ENCODE results near the gene NRXN2.

NRXN2 gene

DNA sequence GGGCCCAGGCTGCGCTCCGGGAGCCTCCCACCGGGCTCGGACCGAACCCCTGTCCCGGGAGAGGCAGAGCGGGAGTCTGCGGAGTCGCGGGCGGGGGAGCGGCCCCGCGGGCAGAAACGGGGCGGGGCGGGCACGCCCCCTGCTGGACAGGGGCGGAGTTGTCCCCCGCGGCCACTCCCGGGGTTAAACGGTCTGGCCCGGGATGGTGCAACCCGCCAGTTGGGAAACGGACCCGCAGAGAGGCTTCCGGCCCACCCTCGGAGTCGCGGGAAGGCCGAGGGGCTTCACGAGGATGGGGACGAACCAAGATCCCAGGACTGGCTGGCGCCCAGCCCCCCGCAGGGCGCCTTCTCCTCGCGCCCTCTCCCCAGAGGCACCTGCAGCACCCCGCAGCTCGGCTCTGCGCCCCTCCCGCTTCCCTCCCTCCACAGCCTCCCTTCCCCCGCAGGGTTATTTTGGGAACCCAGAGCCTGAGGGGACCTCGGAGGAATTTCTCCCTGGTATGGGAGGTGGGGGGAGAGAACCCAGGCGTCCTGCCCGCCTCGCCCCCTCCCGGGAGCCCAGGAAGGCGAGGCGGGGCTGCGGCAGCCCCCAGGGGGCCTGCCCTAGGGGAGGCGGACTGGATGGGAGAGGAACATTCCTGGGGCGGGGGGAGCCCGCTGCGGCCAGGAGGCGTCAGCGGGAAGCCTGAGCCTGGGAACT, 20.0 kb upstream of the NRXN2 start:
- DNase-seq, result peak; percentile 75

DNA sequence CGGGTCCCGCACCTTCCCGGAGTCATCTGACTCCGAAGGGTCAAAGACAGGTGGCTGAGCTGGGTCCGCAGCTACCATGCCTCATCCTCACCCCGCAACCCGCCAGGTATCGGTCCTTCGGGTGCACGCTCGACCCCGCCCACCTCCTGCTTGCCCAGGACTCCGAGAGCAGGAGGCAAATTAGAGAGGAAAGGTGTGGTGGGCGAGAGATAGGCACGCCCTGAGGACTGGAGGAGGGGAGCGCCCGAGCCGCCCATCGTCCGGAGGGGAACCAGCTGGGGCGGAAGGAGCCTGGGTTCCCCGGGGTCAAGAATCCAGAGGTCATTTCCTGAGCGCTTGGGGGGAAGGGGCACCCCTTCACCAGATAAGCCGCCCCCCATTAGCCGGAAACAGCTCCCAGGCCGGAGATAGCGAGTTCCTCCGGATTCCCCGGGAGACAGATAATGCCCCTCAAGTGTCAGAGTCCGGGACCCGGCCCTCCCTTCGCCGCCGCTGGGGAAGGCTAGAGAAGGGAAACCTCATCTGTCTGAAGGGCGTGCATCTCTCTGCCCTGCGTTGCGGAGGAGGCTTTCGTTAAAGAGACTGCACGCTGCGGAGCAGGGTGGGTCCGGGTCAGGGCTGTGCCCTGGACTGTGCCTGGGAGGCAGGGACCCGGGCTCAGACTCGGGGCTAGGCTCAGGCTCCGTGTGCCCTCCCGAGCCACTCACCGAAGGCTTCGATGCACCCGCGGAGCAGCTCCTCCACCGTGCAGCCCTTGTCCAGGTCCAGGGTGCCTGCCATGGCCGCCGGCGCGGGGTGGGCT, 19.3 kb upstream of the NRXN2 start:
- DNase-seq, result no peak

DNA sequence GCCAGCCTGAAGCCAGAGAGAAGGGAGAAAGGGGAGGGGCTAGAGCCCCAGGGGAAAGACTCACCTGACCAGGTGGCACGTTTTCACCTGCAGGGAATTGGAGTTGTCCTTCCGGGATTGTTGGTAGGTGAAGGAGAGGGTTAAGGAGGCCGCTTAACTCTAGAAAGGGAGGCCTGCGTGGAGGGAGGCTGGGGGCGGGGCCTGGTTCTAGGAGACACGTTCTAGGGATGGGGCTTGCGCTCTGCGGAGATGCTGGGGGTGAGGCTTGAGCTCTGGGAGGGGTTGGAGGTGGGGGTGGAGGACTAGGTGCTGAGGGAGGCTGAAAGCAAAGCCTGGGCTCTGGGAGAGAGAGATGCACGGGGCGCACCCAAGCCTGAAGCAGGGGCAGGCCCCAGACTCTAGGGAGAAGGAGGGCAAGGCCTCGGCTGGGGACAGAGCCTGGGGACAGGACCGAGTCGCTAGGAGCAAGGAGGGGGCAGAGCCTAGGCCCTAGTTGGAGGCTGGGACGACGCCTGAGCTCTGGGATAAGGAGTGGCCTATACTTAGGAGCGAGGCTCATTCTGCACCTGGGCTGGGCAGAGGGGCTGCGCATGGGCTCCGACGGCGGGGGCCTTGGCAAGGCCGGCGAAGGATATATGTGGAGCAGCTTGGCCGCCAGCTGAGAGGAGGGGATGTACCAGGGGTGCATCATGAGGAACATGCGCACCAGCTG, 18.5 kb upstream of the NRXN2 start:
- DNase-seq, result no peak

DNA sequence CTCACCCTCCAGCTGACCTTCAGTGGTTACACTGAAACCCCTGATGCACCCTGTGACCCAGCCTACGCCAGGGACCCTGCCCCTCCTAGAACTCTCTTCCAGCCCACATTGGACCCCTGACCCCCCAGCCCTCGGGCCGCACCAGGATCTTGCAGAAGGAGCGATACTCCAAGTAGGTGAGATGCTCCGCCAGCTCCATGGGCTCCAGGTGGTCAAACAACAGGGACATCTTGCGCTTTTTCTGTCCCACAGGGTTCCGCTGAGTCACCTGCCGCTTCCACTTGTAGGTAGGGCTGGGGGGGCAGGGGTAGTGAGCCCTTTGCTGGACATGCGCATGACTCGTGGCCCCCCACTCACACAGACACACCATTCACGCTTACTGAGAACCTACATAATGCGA, 16.9 kb upstream of the NRXN2 start:
- no peak for DNase-seq

DNA sequence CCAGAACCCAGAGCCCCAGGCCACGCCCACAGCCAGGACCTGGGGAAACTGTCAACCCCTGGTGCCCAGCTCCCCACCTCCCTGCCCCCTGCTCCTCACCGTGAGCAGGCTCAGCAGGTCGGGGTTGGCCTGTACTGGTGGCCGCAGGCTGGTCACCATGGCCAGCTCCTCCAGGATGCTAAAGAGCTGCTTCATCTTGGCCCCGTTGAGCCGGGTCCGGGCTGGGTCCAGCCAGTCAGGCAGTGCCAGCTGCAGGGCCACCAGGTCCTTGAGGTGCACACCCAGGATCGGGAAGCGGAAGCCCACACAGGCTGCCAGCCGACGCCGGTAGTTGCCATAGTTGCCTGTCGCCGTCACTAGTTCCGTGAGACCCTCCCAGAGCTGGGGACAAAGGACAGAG, 13.7 kb upstream of the NRXN2 start:
- DNase-seq, result no peak

DNA sequence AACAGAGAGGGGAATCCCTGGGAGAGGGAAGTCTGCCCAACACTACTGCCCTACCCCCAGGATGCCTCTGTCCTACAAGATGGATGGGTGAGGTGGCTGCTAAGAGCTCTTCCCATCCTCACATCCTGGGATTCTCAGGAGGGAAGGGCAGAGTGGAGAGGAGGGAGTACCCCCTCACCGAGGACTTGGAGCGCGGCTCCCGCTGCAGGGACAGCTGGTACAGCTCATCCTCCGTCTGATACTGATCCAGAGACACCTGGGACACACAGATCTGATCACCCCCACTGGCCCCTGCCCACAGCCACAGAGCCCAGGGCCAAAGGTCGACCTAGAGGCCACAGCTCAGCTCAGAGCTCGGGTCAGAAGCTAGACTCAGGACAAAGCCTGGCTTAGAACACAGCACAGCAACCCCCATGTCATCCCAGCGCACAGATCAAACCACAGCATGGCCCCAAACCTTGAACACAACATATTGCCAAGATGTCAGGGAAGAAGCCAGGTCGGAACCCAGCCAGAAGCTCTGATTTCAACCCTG, 12.8 kb upstream of the NRXN2 start:
- DNase-seq, result no peak

DNA sequence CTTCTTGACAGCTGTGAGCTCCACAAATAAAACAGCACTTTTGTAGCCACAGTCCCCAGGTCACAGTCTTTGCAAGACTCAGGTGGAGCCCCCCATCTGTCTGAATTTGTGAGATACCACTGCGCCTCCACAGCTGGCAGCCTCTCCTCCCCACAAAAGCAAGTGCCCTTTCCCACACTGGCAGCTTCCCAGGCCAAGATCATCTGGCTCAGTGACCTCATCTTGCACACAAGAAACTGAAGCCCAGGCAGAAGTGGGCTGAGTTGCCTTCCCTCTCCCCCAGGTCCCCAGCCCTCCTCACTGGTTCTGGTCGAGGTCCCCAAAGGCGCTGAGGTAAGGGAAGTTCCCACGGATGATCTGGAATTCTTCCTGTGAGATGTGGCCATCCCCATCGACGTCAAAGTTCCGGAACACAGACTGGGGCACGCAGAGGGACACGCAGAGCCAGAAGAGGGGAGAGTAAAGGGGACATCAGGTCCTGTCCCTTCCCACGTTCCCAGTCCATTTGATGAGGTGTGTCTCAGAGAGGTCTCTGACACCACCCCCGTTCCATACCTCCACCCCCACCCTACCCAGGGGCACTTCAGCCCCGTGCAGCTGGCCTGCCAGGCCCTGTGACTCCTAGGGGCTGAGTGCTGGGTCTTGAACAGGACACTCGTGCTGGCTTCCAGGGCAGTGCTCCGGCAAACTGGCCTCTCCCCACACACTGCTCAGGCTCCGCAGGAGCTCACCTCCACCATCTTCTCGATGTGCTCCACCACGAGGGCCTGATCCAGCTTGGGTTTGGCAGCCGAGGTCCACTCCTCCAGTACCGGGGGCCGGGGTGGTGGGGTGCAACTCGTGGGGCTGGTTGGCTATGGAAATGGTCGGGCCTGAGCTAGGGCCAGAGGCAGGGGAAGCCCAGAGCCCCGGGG, 12.1 kb upstream of the NRXN2 start:
- no peak for DNase-seq

DNA sequence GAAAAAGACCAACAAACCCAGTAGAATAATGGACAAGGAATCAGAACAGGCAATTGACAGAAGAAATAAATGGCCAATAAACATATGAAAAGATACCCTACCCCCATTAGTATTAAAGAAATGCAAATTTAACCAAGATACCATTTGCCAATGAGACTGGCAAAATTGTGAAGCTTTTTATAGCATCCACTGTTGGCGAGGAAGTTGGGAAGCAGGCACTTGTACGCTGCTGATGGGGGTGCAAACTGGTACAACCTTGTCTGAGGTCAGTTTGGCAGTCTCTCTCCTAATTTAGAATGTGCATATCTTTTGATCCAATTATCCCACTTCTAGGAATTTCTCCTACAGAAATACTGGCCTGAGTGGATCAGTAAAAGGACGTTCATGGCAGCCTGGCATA, 8.6 kb upstream of the NRXN2 start:
- DNase-seq, result no peak

DNA sequence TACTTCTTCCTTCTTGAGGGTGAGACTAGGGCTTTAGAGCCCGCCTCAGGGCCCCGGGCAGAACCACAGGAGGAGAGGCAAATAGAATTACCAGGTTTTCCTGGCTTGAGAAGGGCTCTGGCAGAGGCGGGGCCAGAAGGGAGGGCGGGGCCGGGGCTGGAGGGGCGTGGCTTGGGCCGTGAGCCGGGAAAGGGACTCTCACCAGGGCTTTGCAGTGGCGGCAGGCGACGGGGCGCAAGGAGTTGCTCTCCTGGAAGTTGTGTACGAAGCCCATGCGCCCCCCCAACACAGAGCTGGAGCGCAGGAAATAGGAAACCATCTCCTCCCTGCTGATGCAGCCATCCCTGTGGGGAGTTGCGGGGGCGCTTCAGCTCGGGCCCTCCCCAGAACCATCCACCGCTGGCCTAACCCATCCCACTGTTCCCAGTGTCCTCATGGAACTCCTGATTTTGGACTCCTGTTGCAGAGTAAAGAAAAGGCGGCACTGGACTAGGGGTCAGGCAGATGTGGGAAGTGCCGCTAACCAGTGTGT, 6.9 kb upstream of the NRXN2 start:
- peak; percentile 63 for DNase-seq

DNA sequence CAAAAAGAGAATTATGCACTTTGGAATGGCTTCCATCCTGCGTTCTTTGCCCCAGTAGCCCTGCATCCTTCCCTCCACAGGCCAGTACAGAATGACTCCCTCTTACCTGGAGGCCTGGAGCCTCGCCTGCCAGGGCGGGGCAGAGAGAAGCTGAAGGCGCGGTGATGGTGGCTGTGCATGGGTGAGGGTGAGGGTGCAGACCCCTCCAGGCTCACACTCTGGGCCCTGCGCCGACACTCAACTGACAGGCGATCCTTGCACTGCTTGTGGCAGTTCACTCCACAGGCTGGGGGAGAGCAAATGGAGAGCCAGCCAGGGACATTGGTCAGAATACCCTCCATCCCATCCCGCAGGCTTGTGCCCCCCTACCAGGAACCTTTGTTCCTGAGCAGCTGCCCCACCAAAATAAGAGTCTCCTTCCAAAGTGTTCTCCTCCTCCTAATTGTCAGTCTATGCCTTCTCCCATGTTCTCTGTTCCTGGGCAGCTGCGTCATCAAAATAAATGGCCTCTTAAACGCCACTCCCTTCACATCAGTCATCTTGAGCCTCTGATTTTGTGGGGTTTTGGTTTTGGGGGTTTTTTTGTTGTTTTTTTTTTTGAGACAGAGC, 5.9 kb upstream of the NRXN2 start:
- no peak for DNase-seq

DNA sequence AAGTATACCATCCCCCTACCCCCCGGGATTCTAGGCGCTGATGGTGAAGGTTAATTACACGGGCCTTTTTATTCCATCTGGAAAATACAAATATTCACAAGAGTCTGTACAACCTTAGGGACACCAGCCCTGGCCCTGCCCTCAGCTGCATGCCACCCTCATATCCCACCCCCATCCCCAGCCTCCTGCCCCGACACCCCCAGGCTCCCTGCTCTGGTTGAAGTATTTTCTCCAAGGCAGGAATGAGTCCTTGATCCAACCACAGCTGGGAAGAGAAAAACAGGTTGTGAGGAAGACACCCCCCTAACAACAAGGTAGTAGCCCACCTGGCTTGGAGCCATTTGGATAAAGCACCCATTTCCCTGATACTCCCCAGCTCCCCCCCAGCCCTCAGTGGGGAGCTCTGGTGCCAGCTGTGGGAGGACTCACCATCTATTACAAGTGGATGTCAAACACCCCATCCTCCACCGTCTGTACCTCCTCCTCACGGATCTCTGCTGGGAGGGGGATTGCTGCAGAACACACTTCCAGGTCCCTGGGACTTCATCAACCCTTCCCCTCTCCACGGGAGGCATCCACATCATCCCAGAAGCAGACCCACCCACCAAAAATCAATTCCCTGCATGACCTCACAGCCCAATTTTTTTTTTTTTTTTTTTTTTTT, 4.0 kb upstream of the NRXN2 start:
- no peak for DNase-seq

DNA sequence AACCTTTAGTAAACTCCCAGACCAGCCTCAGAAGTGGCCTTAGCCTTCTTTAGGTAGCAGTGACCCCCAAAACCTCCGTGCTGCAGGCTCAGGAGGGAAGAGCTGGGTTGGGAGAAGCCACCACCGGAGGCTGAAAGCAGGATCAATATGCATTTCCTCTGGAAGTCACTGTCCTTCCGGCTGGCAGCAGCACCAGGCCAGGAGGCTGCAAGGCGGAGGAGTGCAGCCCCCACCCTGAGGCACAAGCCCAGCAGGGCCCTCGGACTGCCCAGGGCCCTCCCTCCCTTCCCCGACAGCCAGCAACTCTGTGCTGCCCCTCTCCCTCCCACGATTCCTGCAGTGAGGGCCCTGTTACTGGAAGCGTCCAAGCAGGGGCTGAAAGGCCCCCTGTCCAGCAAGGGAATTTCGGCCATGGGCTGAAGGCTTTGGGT, 3.2 kb upstream of the NRXN2 start:
- DNase-seq, result peak; percentile 20

DNA sequence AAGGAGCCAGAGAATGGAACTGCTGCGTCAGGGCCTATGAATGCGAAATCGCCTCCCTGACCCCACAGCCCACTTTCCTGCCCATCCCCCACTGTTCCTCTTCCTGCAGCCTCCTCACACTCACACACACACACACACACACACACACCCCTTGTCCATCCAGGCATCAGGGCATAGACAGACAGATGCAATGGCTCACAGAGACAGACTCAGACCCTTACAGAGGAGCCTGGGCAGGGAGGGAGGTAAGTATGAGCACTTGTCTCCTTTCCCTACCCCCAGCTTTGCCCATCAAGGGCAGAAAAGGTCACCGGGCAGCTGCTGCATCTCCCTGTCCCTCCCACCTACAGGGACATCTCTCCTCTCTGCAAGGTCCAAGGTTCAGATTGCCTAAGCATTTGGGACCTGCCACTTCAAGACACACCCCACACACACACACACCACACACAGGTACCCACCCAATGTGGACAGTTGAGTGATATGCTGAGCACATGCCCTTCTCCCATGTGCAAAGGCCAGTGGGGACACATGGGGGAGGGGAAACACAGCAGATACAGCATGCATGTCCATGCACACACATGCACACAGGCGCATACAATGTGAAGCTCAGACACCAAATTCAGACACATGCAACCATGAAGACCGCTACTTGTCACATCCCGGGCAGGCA, 2.0 kb upstream of the NRXN2 start:
- DNase-seq, result no peak

DNA sequence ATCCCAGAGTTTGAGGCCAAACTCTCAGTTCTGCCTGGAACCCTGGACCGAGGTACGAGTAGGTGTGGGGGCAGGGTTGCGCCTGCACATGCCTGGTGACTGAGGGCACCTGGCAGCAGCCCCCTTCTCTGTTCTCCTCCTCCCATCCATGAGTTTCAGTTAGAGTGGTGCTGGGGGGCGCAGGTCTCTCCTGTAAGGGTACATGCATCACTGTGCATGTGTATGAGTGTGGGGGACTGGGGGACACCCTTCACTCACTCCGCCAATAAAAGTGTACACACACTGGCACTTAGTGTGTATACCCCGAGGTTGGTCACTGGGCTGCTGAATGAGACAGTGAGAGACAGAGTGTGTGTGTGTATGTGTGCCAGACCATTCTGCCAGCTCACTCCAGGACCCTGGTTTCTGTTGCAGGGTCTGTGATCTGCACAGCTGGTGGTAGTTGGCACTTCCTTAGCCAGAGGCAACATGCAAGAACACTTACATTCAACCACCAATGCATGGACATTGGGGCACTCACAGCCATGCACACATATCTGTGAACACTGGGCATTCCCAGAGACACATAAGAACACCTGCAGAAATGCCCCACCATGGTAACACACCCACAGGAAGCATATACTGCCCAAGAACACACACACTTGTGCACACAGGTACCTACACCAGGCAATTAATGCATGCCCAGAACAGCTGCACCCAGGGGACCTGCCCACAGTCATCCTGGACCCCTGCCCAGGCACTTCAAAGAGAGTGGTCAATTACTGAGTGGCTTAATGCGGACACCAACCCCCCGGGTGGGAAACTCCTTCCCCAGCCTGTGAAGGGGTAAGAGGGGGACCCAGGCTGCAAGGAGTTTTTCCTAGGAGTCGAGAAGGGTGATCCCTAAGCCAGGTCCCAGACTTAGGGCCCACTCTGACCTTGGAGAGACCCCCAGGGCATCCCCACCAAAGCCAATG, 1.2 kb upstream of the NRXN2 start:
- DNase-seq, result no peak

DNA sequence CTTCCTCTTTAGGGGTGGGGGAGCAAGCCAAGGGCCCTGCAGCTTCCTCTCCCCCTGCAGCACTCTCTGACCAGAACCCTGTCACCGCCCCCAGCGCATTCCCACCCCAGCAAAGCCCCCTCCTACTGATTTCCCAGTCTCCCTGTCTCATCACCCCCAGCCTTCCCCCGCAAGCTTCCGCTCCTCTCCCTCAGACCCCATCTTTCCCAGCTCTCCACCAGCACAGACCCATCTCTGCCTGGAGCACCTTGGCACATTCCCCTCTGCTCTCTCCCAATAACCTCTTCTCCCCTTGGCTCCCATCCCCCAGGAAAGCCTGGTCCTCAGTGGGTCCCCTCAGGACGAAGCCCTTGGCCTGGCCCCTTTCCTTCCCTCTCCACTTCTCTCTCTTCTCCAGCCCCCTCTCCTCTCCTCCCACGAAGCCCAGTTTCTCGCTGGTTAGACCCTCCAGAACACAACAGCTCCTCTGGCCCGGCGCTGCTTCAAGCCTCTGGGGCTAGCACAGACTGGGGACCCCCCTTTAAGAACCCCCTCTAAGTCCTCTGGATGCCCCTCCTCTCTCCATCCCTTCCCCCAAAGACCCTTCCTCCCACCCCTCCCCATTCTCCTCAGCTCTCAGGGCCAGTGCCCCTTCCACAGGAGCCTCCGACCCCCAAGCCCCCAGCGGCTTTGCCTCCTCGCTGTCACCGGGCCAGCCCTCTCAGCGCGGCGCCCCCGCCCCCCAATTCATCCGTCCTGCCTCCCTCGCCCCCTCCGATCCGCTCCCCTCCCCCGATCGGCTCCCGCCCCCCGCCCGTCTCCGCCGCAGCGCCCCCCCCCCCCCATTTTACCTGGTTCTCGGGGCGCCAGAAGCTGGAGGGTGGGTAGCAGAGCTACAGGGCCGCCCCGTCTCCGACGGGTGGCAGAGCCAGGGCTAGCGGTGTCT, 594 bp downstream of the NRXN2 start:
- DNase-seq, result no peak

DNA sequence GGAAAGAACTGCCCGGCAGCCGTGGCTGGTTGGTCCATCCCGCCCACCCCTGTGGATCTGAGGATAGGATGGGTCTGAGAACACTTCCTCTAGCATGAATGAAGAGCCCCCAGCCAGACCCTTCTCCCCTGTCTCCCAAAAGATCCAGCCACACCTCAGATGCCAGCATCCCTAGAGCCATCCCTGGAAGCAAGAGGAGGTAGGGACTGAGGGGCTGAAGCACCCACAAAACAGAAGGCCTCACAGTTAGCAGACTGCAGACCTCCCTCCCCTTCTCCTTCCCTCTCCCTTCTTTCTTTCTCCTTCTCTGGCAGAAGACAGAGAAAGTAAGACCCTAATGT, 1.7 kb downstream of the NRXN2 start:
- DNase-seq, result no peak

DNA sequence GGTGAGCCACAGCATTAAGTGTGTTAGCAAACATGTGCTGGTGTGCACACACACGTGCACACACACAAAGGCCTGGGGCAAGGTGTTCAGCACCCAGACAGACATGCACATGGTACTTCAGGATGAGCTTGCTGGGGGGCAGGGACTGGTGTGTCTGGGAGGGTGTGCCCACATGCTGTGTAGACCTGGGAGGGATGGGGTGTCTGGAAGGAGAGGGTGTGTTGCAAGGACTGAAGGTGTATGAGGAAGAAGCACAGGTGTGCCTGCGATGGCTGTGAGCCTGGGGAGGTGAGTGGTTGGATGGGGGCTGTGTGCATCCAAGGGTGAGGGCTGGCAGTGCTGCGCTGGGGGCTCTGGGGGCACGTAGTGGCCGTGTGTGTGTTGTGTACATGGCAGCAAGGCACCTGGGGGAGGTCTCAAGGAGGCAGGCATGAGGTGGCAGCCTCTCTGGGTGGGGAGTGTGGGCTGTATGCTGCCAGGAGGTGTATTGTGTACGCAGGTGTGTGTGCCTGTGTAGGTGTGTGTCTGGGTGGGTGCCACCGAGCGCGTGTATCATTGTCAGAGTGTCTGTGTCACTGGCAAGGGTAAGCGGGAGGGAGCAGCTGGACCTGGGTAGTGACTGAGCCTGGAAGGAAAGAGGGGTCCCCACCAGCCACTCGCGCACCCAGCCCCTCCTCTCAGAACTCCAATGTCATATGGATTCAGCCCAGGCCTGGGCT, 2.2 kb downstream of the NRXN2 start:
- no peak for DNase-seq

DNA sequence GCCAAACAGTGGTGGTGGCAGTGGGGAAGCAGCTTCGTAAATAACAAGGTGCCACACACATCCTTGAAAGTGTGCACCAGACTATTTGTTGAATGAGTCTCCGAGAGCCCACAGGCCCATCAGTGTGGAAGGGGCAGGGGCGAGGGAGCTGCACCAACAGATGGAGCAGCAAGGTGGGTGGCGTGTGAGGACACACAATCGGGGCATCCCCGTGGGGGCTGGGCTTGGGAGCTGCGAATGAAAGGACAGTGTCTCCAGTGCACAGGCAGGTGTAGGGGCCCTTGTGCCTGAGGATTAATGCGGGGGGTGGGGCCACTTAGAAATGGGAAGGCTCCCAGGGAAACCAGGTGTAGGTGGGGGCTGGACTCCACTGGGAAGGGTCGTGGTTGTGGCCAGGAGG, 2.8 kb downstream of the NRXN2 start:
- no peak for DNase-seq

All from femur (tissue), 1 donor.